Hippocampal formation (tissue), 2 donors: ENCODE results near the gene RBM12.

ENCODE experiments used
- DNase-seq, 2 donors: peaks; one replicate each; lab custom pipeline; 2025; lab: John Stamatoyannopoulos, UW

Gene RBM12

GRCh38 chr20:35625584-35626385 is 38.9 kb downstream of the RBM12 start:
- no peak for DNase-seq

DNA sequence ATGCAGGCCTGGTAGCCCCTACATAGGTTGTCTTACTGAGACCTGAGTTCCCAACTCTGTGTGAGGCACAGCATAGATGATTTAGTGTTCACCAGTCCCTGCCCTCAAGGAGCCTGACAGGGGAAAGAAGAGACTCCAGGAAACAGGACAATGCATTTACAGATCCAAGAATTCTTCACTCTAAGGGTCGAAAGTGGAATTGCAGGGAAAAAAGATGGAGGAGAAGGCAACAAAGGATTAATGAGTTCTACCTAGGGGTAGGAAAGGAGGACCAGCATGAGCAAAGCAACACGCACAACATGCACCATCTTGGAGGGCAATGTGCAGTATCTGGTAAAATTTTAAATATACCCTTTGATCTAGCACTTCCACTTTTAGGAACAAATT is 43.1 kb downstream of the RBM12 start:
- no peak for DNase-seq

GRCh38 chr20:35620818-35621559 is 43.7 kb downstream of the RBM12 start:
- no peak for DNase-seq

- DNase-seq, result peak in 1 of 2 donors; percentile 44
Measured at GRCh38 chr20:35619196-35620095, 45.3 kb downstream of the RBM12 start.

GRCh38 chr20:35618263-35619131 is 46.2 kb downstream of the RBM12 start:
- DNase-seq, result no peak

DNA sequence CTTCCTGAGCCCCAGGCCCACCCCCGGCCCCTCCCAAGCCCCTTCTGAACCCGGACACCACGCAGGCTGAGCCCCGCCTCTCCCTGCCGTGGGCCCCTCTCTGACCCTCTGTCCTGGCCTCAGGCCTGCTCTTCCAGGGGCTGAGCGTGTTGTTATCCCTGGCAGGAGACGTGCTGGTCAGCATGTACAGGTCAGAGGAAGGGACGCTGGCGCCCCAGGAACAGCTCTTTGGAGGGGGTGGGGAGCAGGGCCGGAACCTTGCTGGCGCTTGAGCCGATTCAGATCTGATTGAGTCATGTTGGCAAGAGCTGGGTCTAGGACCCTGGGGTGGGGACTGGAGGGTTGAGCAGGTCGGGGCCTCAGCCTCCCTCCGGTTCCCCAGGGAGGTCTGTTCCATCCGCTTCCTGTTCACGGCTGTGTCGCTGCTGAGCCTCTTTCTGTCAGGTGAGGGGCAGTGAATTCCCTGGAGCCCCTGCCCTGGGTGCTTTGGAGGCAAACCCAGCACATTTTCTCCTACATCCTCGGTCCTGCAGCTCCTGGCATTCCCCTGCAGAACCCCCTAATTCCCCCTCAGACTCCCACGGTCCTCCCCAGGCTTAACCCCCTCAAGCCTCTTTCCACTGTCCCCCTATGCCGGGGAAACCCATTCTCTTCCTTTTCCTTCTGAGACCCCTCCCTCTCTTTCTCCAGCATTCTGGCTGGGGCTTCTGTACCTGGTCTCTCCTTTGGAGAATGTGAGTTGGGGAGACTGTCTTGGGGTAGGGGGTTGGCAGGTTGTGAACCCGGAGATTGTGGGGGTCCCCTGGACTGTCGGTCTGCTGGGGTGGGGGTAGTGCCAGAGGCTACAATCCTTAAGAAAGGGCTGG is 47.1 kb downstream of the RBM12 start:
- no peak for DNase-seq

DNA sequence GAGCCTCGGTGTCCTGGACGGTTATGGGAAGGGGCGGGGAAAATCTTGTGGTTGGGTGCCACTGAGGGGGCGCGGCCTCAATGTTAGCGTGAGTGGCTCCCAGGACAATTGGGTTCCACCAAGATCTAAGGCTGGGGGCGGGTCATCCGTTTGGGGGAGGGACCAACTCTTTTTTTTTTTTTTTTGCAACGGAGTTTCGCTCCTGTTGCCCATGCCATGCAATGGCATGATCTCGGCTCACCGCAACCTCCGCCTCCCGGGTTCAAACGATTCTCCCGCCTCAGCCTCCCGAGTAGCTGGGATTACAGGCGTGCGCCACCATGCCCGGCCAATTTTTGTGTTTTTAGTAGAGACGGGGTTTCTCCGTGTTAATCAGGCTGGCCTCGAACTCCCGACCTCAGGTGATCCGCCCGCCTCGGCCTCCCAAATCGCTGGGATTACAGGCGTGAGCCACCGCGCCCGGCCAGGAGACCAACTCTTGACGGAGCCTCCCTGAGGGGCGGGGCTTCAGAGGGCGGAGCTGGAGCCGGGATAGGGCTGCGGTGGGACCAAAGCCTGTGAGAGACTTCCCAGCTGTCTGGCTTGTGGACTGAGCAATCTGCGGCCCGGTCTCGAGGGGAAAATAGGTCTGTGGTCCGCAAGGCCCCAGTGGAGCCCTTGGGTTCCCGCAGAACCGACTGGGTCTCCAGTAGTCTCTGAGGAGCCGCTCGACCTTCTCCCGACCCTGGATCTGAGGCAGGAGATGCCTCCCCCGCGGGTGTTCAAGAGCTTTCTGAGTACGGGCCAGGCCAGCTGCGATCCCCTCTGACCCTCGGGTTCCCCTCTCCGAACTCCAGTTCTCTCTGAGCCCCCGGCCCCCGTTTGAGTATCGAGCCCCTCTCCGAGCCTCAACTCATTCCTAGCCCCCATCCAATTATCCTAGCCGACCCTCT is 48.0 kb downstream of the RBM12 start:
- peak; percentile 10 to 20 for DNase-seq

DNA sequence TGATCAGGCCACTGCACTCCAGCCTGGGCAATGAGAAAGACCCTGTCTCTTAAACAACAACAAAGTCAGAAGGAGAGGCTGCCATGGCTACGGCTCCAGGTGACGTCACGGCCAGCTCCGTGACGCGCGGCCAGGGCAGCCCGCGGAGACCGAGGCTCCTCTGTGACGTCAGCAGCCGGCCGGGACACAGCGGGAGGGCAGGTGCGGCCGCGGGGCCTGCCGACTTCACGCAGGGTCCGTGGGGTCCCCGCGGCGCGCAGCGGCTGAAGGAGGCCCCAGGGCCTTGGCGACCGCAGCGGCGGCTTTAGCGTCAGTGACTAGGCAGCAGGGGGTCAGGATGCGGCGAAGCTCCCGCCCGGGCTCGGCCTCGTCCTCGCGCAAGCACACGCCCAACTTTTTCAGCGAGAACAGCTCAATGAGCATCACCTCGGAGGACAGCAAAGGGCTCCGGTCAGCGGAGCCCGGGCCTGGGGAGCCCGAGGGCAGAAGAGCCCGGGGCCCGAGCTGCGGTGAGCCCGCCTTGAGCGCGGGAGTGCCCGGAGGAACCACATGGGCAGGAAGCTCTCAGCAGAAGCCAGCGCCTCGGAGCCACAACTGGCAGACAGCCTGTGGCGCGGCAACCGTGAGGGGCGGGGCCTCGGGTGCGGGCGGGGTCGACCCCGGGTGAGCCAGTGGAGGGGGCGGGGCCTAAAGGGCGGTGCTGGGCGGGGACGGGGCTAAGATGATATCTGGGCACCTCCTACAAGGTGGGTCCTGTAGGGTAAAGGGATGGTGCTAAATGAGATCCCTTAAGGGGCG is 48.8 kb downstream of the RBM12 start, which contains the start of gene SPAG4:
SPAG4 (plus strand) TSS at position 163 of the 798 bp plus-strand sequence; CDS start at position 338, 175 bp downstream.
- peak; percentile 92 to 93 for DNase-seq

DNA sequence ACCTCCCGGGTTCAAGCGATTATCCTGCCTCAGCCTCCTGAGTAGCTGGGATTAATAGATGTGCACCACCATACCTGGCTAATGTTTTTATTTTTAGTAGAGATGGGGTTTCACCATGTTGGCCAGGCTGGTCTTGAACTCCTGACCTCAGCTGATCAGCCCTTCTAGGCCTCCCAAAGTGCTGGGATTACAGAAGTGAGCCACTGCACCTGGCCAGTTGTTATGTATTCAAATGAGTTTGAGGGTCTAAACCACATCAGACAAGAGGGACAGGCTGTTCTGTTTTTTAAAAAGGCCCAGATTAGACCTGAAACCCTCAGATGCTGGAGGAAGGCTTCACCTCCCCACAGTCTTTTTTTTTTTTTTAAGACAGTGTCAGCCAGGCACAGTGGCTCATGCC is 53.2 kb downstream of the RBM12 start:
- no peak for DNase-seq

GRCh38 chr20:35610833-35611427 is 53.8 kb downstream of the RBM12 start:
- no peak for DNase-seq

GRCh38 chr20:35607003-35607735 is 57.5 kb downstream of the RBM12 start:
- no peak for DNase-seq

DNA sequence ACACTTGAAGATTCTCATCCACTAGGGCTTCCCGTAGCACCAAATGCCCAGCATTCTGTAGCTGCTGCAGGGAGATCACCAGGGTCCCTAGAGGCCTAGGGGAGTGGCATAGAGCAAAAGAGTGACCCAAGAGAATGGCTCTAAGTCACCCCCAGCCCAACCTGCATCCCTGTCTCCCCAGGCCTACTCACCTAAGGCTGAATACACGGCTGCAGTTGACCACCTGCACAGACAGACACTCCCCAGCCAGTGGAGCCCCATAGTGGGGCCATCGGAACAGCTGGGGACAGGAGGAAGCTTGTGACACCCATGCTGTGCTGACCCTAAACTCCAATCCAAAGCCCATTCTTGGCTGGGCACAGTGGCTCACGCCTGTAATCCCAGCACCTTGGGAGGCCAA is 58.6 kb downstream of the RBM12 start:
- DNase-seq, result no peak

DNA sequence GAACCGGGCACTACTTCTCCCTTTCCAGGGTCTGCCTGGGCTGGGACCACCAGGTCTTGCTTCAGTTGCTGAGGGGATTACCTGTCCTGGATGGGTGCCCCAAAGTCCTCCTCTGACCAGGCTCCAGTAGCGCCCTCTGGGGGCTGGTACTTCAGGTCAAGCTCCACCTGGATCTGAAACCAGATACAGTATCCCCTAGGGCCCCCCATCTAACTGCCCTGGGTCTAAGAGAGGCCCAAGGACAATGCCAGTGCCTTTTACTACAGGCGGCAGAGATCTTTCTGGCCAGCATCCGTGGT is 60.3 kb downstream of the RBM12 start:
- DNase-seq, result no peak

- no peak for DNase-seq
Measured at GRCh38 chr20:35603695-35604448, 60.8 kb downstream of the RBM12 start.

DNA sequence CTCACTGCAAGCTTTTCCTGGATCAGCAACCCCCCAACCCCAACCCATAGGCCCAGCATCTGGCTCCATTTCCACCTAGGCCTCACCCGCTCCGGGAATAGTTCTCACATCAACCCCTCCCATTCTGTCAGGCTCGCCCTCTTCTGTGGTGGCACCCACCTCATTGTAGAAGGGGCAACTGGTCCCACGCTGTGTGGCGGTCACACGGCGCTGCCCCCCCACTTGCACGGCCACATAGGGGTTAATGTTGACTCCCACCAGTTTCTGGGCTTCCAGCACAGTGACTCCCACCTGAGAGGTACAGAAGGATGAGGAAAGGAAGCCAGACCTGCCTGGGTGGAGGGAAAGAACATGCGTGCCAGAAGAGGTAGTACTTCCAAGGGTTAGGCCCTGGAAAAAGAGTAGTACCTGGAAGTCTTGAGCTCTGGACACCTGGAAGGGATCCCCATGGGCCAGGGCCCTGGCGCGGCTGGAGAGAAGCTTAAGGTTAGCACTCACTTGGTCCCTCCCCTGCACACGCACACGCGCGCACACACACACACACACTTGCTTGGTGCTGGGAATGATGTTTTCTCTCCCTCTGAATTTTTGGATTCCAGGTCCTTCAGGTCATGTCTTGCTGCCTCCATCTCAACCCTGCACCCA is 61.7 kb downstream of the RBM12 start:
- DNase-seq, result no peak

DNA sequence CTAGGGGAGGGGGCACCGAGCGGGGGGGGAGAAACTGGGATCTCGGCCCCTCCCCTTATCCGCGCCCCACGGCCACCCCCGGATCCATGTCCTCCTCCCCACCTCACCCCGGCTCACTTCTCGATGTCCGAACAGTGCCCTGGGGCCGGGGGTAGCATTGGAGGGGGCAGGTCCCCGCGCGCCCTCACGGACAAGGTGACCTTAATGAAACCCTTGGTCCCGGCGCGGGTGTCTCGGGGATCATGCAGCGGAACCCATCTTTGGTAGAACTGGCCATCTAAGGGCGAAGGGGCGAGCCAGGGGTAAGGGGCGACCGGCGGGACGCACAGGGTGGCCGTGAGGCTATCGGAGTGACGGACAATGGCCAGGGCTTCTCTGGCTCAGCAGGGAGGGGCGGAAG is 62.7 kb downstream of the RBM12 start:
- no peak for DNase-seq
